HG03575 (cell line): Measurements from ENCODE around the gene BNIP1.

Experiments
- ATAC-seq: cut with Tn5 transposase; IDR thresholded peaks from one replicate; pipeline ENCODE4 v1.9.1; 2021; ENCODE audit not compliant: unreplicated experiment, insufficient number of reproducible peaks, low FRiP score; ENCODE audit errors: extremely low read depth

The BNIP1 gene

DNA sequence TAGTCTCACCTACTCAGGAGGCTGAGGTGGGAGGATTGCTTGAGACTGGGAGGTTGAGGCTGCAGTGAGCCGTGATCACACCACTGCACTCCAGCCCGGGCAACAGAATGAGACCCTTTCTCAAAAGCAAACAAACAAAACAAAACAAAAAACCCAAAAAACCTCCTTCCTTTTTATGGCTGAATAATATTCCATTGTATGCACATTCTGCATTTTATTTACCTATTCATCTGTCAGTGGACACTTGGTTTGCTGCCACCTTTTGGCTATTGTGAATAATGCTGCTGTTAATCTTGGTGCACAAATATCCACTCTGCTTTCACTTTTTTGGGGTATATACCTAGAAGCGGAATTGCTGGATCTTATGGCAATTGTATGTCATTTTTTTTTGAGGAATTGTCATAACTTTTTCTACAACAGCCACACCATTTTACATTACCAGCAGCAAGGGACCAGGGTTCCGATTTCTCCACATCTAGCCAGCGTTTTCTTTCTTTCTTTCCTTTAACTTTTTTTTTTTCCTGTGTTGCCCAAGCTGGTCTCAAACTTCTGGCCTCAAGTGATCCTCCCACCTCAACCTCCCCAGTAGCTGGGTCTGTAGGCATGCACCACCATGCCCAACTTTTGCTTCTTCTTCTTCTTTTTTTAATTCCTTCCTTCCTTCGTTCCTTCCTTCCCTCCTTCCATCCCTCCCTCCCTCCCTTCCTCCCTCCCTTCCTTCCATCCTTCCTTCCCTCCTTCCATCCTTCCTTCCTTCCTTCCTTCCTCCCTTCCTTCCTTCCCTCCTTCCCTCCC, 60.1 kb downstream of the BNIP1 start:
- ATAC-seq, result no peak

GRCh38 chr5:173205916-173206315, 61.6 kb downstream of the BNIP1 start:
- no peak for ATAC-seq

GRCh38 chr5:173208296-173208695, 64.0 kb downstream of the BNIP1 start:
- no peak for ATAC-seq

DNA sequence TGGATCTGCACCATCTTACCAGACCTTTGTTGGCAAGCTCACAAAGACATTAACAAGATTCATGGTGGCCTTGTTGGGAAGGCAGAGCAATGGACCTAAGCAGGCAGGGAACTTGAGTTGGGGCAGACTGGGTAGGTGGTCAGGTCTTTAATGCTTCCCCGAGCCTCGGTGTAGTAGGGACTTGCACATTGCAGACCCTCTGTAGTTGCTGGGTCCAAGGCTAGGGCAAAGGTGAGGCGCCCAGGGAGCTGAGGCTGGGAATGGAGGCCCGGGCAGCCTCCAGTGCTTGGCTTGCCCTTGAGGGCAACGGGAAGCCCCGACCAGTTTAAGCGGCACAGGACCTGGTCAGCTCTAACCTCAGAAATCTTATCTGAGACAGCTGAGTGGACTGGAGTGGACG, 66.5 kb downstream of the BNIP1 start:
- ATAC-seq, result no peak

DNA sequence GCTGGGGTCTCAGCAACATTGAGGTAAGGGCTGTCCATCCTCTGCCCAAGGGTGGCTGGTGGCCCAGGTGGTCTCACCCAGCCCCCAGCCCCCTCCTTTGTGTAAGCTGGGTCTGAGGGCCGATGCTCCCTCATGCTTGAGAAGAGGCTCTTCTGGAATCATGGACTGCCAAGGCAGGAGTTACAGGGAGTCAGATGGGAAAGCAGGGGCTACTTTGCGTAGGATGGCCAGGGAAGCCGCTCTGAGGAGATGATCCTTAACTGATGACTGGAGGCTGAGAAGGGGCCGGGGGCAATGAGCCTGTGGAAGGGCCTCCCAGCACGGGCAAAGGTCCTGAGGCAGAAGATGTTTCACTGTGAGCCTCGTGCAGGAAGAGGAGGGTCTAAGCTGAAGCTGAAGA, 67.0 kb downstream of the BNIP1 start:
- no peak for ATAC-seq

DNA sequence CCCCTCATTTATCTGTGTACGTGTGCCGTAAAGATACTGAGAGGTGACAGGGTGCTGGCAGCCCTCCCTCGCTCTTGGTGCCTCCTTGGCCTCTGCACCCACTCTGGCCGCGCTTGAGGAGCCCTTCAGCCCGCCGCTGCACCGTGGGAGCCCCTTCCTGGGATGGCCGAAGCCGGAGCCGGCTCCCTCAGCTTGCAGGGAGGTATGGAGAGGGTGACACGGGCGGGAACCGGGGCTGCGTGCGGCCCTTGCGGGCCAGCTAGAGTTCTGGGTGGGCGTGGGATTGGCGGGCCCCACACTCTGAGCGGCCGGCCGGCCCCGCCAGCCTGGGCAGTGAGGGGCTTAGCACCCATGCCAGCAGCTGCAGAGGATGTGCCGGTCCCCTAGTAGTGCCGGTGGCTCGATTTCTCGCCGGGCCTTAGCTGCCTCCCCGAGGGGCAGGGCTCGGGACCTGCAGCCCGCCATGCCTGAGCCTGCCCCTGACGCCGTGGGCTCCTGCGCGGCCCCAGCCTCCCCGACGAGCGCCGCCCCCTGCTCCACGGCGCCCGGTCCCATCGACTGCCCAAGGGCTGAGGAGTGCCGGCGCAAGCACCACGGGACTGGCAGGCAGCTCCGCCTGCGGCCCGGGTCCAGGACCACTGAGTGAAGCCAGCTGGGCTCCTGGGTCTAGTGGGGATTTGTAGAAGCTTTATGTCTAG, 69.1 kb downstream of the BNIP1 start:
- ATAC-seq, result no peak
